PC-9 (cell line): ENCODE results near the gene PRR33. TPM values are rescaled to one million over a fixed set of nuclear protein-coding genes. Genes with fewer than 3 reads are reported as not detected.

Experiments used
- BruUV-seq: library from RNA; stranded (reverse); fragments of 400-500 nt; replicated peaks from 2 replicates; lab custom pipeline; 2021; lab: Mats Ljungman, UMichigan
- CTCF ChIA-PET: fragments of 300-600 bp; sonication (Branson Sonifier 250); formaldehyde crosslinking; loops from one replicate; lab custom pipeline; 2022; ENCODE audit warnings: antibody characterized with exemption; lab: Charles Lee
- POLR2A ChIA-PET: fragments of 300-600 bp; sonication (Branson Sonifier 250); formaldehyde crosslinking; loops from one replicate; lab custom pipeline; 2022; ENCODE audit warnings: antibody characterized with exemption; ENCODE audit not compliant: unreplicated experiment; lab: Charles Lee
- DNase-seq, 2 experiments: peaks; one replicate each; pipeline versions ENCODE4 v3.0.0 to v3.0.0-alpha.2; 2015 to 2022; ENCODE audit warnings: mixed read lengths in 1 of 2
- H2AFZ ChIP-seq: fragments of 200-600 bp; sonication (generic); 2 replicates; pipeline ENCODE4 v1.8.1; 2017; ENCODE audit warnings: antibody characterized with exemption
- H3F3A ChIP-seq: fragments of 200-600 bp; sonication (generic); 2 replicates; pipeline ENCODE4 v1.8.1; 2017; ENCODE audit warnings: antibody characterized with exemption, mild to moderate bottlenecking, low read depth; ENCODE audit not compliant: insufficient read depth
- H3K27ac ChIP-seq: fragments of 200-600 bp; sonication (generic); 2 replicates; pipeline ENCODE4 v1.6.1; 2016; ENCODE audit warnings: mixed run types
- H3K27me3 ChIP-seq: fragments of 200-600 bp; sonication (generic); 2 replicates; pipeline ENCODE4 v1.6.1; 2016; ENCODE audit warnings: low read depth, mixed run types; ENCODE audit not compliant: insufficient read depth
- H3K36me3 ChIP-seq: fragments of 200-600 bp; sonication (generic); 2 replicates; pipeline ENCODE4 v1.6.1; 2016; ENCODE audit warnings: low read depth, mixed run types
- H3K4me1 ChIP-seq: fragments of 200-600 bp; sonication (generic); replicated peaks from 2 replicates; pipeline ENCODE4 v1.6.1; 2016; ENCODE audit warnings: mixed run types; ENCODE audit not compliant: insufficient read depth
- H3K4me2 ChIP-seq: fragments of 200-600 bp; sonication (generic); 2 replicates; pipeline ENCODE4 v1.6.1; 2017; ENCODE audit warnings: mixed run types
- H3K4me3 ChIP-seq: fragments of 200-600 bp; sonication (generic); 2 replicates; pipeline ENCODE4 v1.6.1; 2016; ENCODE audit warnings: mixed run types
- H3K79me2 ChIP-seq: fragments of 200-600 bp; sonication (generic); 2 replicates; pipeline ENCODE4 v1.6.1; 2017; ENCODE audit warnings: low read depth, mixed run types
- H3K9me2 ChIP-seq: fragments of 200-600 bp; sonication (generic); 2 replicates; pipeline ENCODE4 v1.8.1; 2017; ENCODE audit warnings: mild to moderate bottlenecking; ENCODE audit not compliant: insufficient read depth
- H3K9me3 ChIP-seq: fragments of 200-600 bp; sonication (generic); 2 replicates; pipeline ENCODE4 v1.8.1; 2016; ENCODE audit warnings: low read depth; ENCODE audit not compliant: insufficient read depth
- H4K20me1 ChIP-seq: fragments of 200-600 bp; sonication (generic); 2 replicates; pipeline ENCODE4 v1.8.1; 2017; ENCODE audit not compliant: insufficient read depth
- CTCF ChIP-seq: fragments of 200-600 bp; sonication (generic); conservative IDR thresholded peaks from 2 replicates; pipeline ENCODE4 v1.6.1; 2017; ENCODE audit warnings: mixed run types, antibody characterized with exemption, mild to moderate bottlenecking, moderate library complexity
- EZH2 ChIP-seq: fragments of 200-600 bp; sonication (generic); IDR thresholded peaks from 2 replicates; pipeline ENCODE4 v1.8.0; 2017; ENCODE audit warnings: antibody characterized with exemption, low read depth
- intact Hi-C: fragments of 100-400 bp; cut with micrococcal nuclease; formaldehyde crosslinking; loops from one replicate; pipeline ENCODE4 v1.10.0; 2022; ENCODE audit not compliant: unreplicated experiment
- total RNA-seq: library from RNA; stranded (reverse); gene quantifications from 2 replicates; pipeline ENCODE4 v1.2.3, GENCODE V29; 2021

Gene PRR33
- total RNA-seq, 1 experiment from 2014 or later = not detected

DNA sequence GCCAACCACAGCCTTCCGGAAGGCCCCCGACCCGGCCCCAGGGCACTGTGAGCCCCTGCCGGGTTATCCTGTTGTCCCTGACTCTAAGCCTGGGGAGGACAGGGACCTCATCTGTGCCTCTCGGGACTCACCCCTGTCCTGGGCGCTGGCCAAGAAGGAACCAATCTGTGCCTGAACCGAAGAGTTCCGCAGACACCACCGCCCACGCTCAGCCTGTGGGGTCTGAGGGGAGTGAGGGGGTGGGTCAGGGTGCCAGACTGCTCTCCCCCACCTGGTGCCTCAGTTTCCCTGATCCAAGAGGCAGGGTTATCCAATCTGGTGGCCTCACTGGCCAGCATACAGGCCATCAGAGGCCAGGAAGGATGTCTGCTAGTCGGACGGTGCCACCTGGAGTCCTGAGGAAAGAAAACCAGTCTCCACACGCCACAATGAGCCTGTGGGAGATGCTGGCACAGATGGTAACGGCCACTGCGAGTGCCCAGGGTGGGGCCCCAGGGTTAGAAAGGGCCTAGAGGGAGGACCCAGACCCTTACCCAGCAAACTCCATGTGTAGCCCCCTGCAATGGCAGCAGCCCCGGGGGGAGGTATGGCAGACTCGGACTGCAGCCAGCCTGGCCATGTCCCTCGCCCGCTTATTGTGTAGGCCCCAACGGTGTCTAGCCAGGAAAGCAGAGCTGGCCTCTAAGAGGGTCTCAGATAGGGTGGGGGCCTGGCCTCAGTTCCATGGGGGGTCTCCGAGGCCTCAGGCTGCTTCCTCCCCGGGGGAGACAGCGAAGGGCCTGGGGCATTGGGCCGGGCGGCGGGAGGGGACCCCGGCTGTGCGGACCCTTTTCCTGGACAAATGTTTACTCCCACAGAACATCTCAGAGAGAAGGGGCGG, 27.0 kb upstream of the PRR33 start:
- Histone ChIP-seq H3K79me2 (no peaks in the 10 kb centered on the region), H3K4me2 (no peak overlapping the region), H3K27ac (no peak overlapping the region), H3K27me3 (peaks cover 16% of the 10 kb centered on the region; the same call in 1 of the 2 replicates), H3K4me3 (no peak overlapping the region), H3K36me3 (no peaks in the 10 kb centered on the region), H2AFZ (no peak overlapping the region), H3K4me1 (no peaks in the 10 kb centered on the region), H3K9me2 (no peaks in the 10 kb centered on the region), H3F3A (no peaks in the 10 kb centered on the region), H4K20me1 (no peaks in the 10 kb centered on the region), H3K9me3 (no peaks in the 10 kb centered on the region)
- intact Hi-C loops = no loop called here
- BruUV-seq = no TSS peak
- TF ChIP-seq CTCF = no peak
- no peak for TF ChIP-seq EZH2
- DNase-seq = no peak
- ChIA-PET CTCF (no interaction called here), POLR2A (no interaction called here)

DNA sequence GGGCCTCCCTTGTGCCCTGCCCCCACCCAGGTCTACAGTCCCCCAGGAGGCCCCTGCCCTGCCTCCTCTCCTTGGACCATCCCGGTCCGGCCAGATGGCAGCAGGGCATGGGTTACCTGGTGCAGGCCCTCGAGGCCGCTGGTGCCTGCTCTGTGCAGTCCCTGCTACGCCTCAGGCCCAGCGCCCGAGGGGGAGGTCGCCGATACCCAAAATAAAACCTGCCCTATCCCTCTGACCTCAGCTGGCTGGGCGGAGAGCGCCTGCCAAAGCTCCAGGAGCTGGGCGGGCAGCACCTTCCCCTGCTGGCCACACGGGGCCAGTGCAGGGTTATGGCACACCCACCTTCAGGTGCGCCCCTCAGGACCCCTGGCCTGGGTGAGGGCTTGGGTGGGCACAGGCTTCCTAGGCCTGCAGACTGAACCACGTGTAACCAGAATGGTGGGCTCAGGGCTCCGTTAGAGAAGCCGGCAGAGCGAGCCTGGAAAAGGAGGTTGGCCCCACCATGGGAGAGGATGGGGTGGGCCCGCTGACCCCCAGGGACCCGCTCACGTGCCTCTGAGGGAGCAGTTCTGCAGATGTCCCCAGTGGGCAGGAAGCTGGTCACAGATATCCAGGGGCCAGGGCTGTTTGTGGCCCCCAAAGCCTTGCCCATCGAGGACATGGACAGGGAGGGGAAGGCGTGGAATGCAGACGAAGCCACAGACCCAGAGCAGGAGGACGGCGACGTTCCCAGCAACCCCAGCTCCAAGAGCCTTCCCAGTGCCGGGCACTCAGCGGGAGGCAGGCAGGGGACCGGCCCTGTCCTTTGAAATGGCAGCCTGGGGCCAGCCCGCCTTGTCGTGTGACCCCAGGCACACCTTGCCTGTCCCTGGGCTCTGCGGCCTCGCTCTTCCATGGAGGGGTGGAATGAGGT, 26.1 kb upstream of the PRR33 start:
- intact Hi-C loops = no loop called here
- no peaks in the 10 kb centered on the region for H3K9me2 ChIP-seq
- BruUV-seq = no TSS peak
- TF ChIP-seq CTCF (peak; percentile 49), EZH2 (no peak)
- DNase-seq = no peak
- no peaks in the 10 kb centered on the region for H3K36me3 ChIP-seq
- POLR2A ChIA-PET = no interaction called here
- H2AFZ ChIP-seq = no peak overlapping the region
- no peak overlapping the region for H3K27ac ChIP-seq
- no peaks in the 10 kb centered on the region for H3F3A ChIP-seq
- H3K4me3 ChIP-seq = no peak overlapping the region
- H3K4me2 ChIP-seq = no peak overlapping the region
- no peaks in the 10 kb centered on the region for H4K20me1 ChIP-seq
- no peaks in the 10 kb centered on the region for H3K4me1 ChIP-seq
- H3K27me3 ChIP-seq = peaks cover 17% of the 10 kb centered on the region; the same call in 1 of the 2 replicates
- CTCF ChIA-PET = no interaction called here
- H3K79me2 ChIP-seq = no peaks in the 10 kb centered on the region
- no peaks in the 10 kb centered on the region for H3K9me3 ChIP-seq

- Histone ChIP-seq H3K27ac (no peak overlapping the region), H3F3A (no peaks in the 10 kb centered on the region), H3K36me3 (no peaks in the 10 kb centered on the region), H2AFZ (no peak overlapping the region), H3K9me3 (no peaks in the 10 kb centered on the region), H3K4me2 (no peak overlapping the region), H3K4me3 (no peak overlapping the region), H3K79me2 (no peaks in the 10 kb centered on the region), H3K27me3 (peaks cover 19% of the 10 kb centered on the region; the same call in 1 of the 2 replicates), H3K9me2 (no peaks in the 10 kb centered on the region), H4K20me1 (no peaks in the 10 kb centered on the region), H3K4me1 (no peaks in the 10 kb centered on the region)
- POLR2A ChIA-PET = no interaction called here
- BruUV-seq = no TSS peak
- no peak for DNase-seq
- intact Hi-C loops = no loop called here
- no peak for TF ChIP-seq EZH2
- no peak for TF ChIP-seq CTCF
- CTCF ChIA-PET = interaction anchor here (0.6 kb wide), 1 partner anchor 57 kb away, joined by 3 read pairs; no protein-coding TSS in a partner anchor
Measured at GRCh38 chr11:1916986-1917522, 25.4 kb upstream of the PRR33 start.
